ENCODE results near the gene SIGLECL1.

The SIGLECL1 gene

DNA sequence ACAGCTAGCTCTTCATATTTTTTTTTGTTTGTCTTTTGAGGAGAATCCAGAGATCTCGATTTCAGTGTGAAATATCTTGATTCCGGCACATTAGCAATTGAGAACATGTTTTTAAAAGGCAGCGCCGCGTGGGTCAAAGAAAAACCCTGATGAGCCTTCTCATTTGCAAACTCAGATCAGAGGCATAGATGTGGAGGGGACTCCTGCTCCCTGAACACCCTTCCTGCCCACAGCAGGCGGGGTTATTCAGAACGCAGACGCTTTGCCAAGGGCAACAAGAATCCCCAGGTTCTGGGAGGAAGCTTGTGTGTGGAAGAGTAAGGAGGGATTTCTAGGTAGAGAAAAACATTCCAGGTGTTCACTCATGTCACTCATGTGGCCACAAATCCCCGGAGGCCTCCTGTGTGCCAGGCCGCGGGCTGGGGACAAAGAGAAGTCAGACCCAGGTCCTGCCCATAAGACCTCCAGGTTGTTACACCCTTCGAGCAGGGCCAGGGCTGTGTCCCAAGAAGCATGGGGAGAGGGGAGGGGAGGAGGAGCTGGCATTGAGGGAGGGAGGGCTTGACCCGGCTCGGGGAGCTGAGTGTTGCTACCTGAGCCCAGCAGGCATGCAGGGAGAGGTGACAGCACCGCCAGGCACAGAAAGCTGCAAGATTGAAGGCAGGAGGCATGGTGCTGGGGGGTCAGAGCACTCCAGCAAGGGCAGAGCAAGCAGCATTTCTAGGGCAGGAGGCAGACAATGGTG is 44.7 kb downstream of the SIGLECL1 start:
- DNase-seq (ENCODE audit: low spot score), result no peak

GRCh38 chr19:51296336-51297093 is 45.6 kb downstream of the SIGLECL1 start:
- no peak for DNase-seq (ENCODE audit: low spot score)

DNA sequence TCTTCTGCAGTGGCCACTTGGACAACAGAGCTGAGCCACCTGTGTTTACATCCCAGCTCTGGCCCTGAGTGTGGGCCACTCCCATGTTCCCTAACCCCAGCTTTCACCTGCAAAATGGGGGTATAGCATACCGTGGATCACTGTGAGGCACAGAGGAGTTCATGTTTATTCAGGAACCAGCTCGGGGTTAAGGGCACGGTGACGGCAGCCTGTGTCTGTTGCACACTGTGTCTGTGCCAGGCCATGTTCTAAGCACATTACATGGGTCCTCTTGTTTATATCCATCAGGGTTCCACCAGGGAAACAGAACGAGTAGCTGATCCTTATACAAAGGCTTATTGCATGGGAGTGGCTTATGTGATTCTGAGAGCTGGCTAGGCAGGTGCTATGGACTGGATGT is 46.5 kb downstream of the SIGLECL1 start:
- DNase-seq (ENCODE audit: low spot score), result no peak

DNA sequence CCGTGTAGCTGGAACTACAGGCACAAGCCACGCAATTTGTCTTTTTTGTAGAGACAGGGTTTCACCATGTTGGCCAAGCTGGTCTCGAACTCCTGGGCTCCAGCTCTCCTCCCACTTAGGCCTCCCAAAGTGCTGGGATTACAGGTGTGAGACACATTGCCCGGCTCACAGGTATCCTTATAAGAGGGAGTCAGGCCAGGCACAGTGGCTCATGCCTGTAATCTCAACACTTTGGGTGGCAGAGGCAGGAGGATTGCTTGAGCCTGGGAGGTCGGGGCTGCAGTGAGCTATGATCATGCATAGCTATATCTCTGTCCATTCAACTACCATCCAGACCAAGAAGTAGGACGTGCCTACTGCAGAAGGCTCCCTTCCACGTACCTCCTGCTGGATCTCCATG is 50.4 kb downstream of the SIGLECL1 start:
- no peak for DNase-seq (ENCODE audit: low spot score)

- no peak for DNase-seq (ENCODE audit: low spot score)
Measured at GRCh38 chr19:51305479-51305878, 54.6 kb downstream of the SIGLECL1 start.

DNA sequence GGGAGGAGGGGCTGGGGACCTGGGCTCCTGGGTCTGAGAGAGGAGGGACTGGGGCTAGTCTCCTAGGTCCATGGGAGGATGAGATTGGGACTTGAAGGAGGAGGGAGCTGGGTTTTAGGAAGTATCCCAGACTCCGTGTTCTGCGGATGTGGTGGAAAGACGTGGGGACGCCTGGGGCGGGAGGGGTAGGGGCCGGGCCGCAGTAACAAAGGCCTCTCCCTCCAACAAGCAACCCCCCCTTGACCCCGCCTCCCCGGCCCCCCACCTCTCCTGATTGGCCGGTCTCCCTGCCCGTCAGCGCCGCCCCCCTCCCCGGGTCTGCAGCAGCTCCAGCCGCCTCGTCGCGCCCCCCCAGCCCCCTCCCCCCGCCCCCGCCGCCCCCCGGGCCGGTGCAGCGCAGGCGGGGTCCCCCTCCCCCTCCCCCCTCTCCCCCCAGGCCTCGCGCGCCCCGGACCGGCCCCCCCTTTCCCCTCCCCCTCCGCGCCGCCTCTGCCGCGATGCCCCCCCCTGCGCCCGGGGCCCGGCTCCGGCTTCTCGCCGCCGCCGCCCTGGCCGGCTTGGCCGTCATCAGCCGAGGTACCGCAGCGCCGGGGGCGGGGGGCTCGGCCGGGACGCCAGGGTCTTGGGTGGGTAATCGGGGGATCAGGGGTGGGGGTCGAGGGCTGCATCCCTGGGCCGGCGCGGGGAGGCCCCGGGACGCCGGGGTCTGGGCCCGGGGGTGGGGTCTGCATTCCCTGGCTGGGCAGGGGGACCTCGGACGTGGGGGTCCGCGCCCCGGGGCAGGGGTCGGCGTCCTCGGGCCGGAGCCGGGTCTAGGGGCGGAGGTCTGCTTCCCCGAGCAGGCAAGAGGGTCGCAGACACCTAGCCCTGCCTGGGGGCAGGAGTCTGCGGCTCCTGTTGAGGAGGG is 60.7 kb downstream of the SIGLECL1 start, which contains the start of gene IGLON5:
Gene IGLON5 (plus strand): TSS at position 294 of the 907 bp plus-strand sequence. CDS start 204 bp downstream, at position 498.
- no peak for DNase-seq (ENCODE audit: low spot score)

GRCh38 chr19:51316688-51317087 is 65.8 kb downstream of the SIGLECL1 start:
- no peak for DNase-seq (ENCODE audit: low spot score)

GRCh38 chr19:51317376-51317775 is 66.5 kb downstream of the SIGLECL1 start:
- DNase-seq (ENCODE audit: low spot score), result no peak

DNA sequence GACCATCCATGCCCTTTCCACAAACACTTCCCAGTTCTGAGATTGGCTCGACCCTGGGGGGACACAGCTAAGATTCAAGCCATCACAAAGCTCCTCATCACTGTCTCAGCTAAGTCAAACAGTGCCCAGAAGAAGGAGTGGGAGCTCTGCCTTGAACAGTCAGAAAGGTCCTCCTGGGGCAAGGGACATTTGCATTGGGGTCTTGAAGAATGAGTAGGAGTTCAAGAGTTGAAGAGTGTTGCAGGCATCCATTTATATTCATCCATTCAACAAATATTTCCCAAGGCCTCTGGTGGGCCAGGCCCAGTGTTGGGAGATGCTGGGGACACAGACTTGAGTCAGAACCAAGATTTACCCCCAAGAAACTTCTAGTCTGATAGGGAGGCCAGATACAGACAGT is 67.1 kb downstream of the SIGLECL1 start:
- DNase-seq (ENCODE audit: low spot score), result no peak
